OCI-LY3 (cell line): Measurements from ENCODE around the gene DGKB.

Experiments
- H2AFZ ChIP-seq: fragments of 200-600, 300-600 bp; shearing (Covaris generic); 2 replicates; pipeline ENCODE4 v1.6.0; 2014; ENCODE audit warnings: antibody characterized with exemption, low read depth, low read length
- H3K27ac ChIP-seq: fragments of 200-600, 300-600 bp; sonication (generic); 2 replicates; pipeline ENCODE4 v1.5.1; 2014; ENCODE audit warnings: mild to moderate bottlenecking, low read length, moderate library complexity, mixed read lengths
- H3K27me3 ChIP-seq: fragments of 200-600, 300-600 bp; sonication (generic); 2 replicates; pipeline ENCODE4 v1.6.1; 2014; ENCODE audit warnings: low read depth, low read length, mixed read lengths
- H3K36me3 ChIP-seq: fragments of 200-600, 300-600 bp; sonication (generic); replicated peaks from 2 replicates; pipeline ENCODE3; 2014; ENCODE audit warnings: low read depth, low read length, mixed read lengths
- H3K4me1 ChIP-seq: fragments of 300-600, 200-600 bp; sonication (generic); 2 replicates; pipeline ENCODE4 v1.6.1; 2014; ENCODE audit warnings: low read length, mixed read lengths
- H3K4me2 ChIP-seq: fragments of 200-600, 300-600 bp; sonication (generic); 2 replicates; pipeline ENCODE4 v1.6.1; 2014; ENCODE audit warnings: low read length, mixed read lengths
- H3K4me3 ChIP-seq: fragments of 300-600, 200-600 bp; sonication (generic); 2 replicates; pipeline ENCODE4 v1.5.1; 2014; ENCODE audit warnings: antibody characterized with exemption, mild to moderate bottlenecking, low read length, moderate library complexity
- H3K79me2 ChIP-seq: fragments of 300-600, 200-600 bp; shearing (Covaris generic); 2 replicates; pipeline ENCODE4 v1.6.1; 2014; ENCODE audit warnings: mild to moderate bottlenecking, low read length, mixed read lengths
- H3K9ac ChIP-seq: fragments of 300-600, 200-600 bp; shearing (Covaris generic); 2 replicates; pipeline ENCODE4 v1.6.0; 2014; ENCODE audit warnings: mild to moderate bottlenecking, low read length, moderate library complexity
- H3K9me3 ChIP-seq: fragments of 200-600, 300-600 bp; shearing (Covaris generic); 2 replicates; pipeline ENCODE4 v1.6.1; 2014; ENCODE audit warnings: low read length, mixed read lengths; ENCODE audit not compliant: insufficient read depth
- H4K20me1 ChIP-seq: fragments of 200-600, 300-600 bp; sonication (generic); 2 replicates; pipeline ENCODE4 v1.6.1; 2016; ENCODE audit warnings: low read length, mixed read lengths; ENCODE audit not compliant: insufficient read depth
- CTCF ChIP-seq: fragments of 200-600, 300-600 bp; sonication (generic); IDR thresholded peaks from 2 replicates; pipeline ENCODE4 v1.5.1; 2014; ENCODE audit warnings: antibody characterized with exemption, low read length, low read depth
- EZH2phosphoT487 ChIP-seq: fragments of 200-600 bp; shearing (Covaris generic); IDR thresholded peaks from 2 replicates; pipeline ENCODE4 v1.6.1; 2018; ENCODE audit warnings: antibody characterized with exemption, mixed run types, low read depth

Gene DGKB

GRCh38 chr7:14156436-14156835, 746.1 kb downstream of the DGKB start:
- no peaks in the 10 kb centered on the region for H3K79me2 ChIP-seq
- no peaks in the 10 kb centered on the region for H3K36me3 ChIP-seq
- H3K9ac ChIP-seq, result no peak overlapping the region
- H4K20me1 ChIP-seq, result no peaks in the 10 kb centered on the region
- H3K4me2 ChIP-seq, result no peak overlapping the region
- no peak for TF ChIP-seq CTCF
- no peak for TF ChIP-seq EZH2phosphoT487
- H2AFZ ChIP-seq, result no peak overlapping the region
- no peaks in the 10 kb centered on the region for H3K9me3 ChIP-seq
- no peaks in the 10 kb centered on the region for H3K4me1 ChIP-seq
- H3K4me3 ChIP-seq, result no peak overlapping the region
- H3K27me3 ChIP-seq, result no peaks in the 10 kb centered on the region
- no peak overlapping the region for H3K27ac ChIP-seq

GRCh38 chr7:14148974-14149373, 753.6 kb downstream of the DGKB start:
- Histone ChIP-seq H3K27me3 (no peaks in the 10 kb centered on the region), H3K4me3 (no peak overlapping the region), H3K79me2 (no peaks in the 10 kb centered on the region), H2AFZ (no peak overlapping the region), H3K9ac (no peak overlapping the region), H3K36me3 (no peaks in the 10 kb centered on the region), H3K27ac (no peak overlapping the region), H4K20me1 (no peaks in the 10 kb centered on the region), H3K9me3 (no peaks in the 10 kb centered on the region), H3K4me2 (no peak overlapping the region), H3K4me1 (no peaks in the 10 kb centered on the region)
- TF ChIP-seq EZH2phosphoT487 (no peak), CTCF (no peak)

- Histone ChIP-seq H3K27ac (no peak overlapping the region), H3K36me3 (no peaks in the 10 kb centered on the region), H3K27me3 (no peaks in the 10 kb centered on the region)
Observed at GRCh38 chr7:14147532-14147931, 755.0 kb downstream of the DGKB start.

GRCh38 chr7:14144538-14144937, 758.0 kb downstream of the DGKB start:
- Histone ChIP-seq H4K20me1 (no peaks in the 10 kb centered on the region), H3K27me3 (no peaks in the 10 kb centered on the region), H3K4me1 (no peaks in the 10 kb centered on the region), H3K9ac (no peak overlapping the region), H2AFZ (no peak overlapping the region), H3K4me2 (no peak overlapping the region), H3K9me3 (no peaks in the 10 kb centered on the region), H3K79me2 (no peaks in the 10 kb centered on the region), H3K36me3 (no peaks in the 10 kb centered on the region), H3K4me3 (no peak overlapping the region), H3K27ac (no peak overlapping the region)
- TF ChIP-seq EZH2phosphoT487 (no peak), CTCF (no peak)

More at GRCh38 chr7:14147532-14147931, 755.0 kb downstream of the DGKB start:
- Histone ChIP-seq H3K4me1 (no peaks in the 10 kb centered on the region), H3K9me3 (no peaks in the 10 kb centered on the region), H3K9ac (no peak overlapping the region), H3K79me2 (no peaks in the 10 kb centered on the region), H2AFZ (no peak overlapping the region), H4K20me1 (no peaks in the 10 kb centered on the region), H3K4me3 (no peak overlapping the region), H3K4me2 (no peak overlapping the region)
- no peak for TF ChIP-seq EZH2phosphoT487
- no peak for TF ChIP-seq CTCF
